ENCODE data around the gene PRADC1. TPM values are rescaled to one million over a fixed set of nuclear protein-coding genes. Genes with fewer than 3 reads are reported as not detected.

The PRADC1 gene
- total RNA-seq, 1 experiment from 2014 or later: 18.6 TPM

- in situ Hi-C loops (cut with HindIII; ENCODE audit: low pct_unique_long_range_greater_than_20kb, low sequenced_read_pairs): loop anchor here (10.0 kb wide), 1 partner anchor 58 kb away; the partner anchor contains the start of gene EGR4
- DNase-seq (ENCODE audit: low read depth, low spot score) (no peak), ATAC-seq (no peak)
- POLR2A ChIA-PET: no interaction called here
- intact Hi-C loops (cut with micrococcal nuclease; ENCODE audit: unreplicated experiment): no loop called here
- peaks cover 21% of the 10 kb centered on the region for H3K36me3 ChIP-seq (ENCODE audit: control insufficient read depth, insufficient read depth, low read length)
- TF ChIP-seq CTCF (IDR thresholded peaks at IDR 0.05) (no peak), SIN3A (IDR thresholded peaks at IDR 0.05; ENCODE audit: borderline replicate concordance, insufficient read depth, low read depth, low read length) (no peak), REST (IDR thresholded peaks at IDR 0.05; ENCODE audit: insufficient read depth in 1 of 2, low read depth in 2 of 2, low read length in 1 of 2) (no peak), TCF7L2 (IDR thresholded peaks at IDR 0.05; ENCODE audit: low read depth, low read length) (no peak), POLR2AphosphoS5 (IDR thresholded peaks at IDR 0.05; ENCODE audit: low read depth, low read length) (no peak)
- peaks cover 29% of the 10 kb centered on the region for H3K4me1 ChIP-seq (ENCODE audit: control insufficient read depth, insufficient read depth, low read length)
- CTCF ChIA-PET: no interaction called here
- BruUV-seq (replicated peaks): no TSS peak
- no peaks in the 10 kb centered on the region for H3K27me3 ChIP-seq (ENCODE audit: control insufficient read depth, insufficient read depth, low read length)
- no peak overlapping the region for H3K27ac ChIP-seq (ENCODE audit: low read length)
- H3K9me3 ChIP-seq (ENCODE audit: control insufficient read depth, insufficient read depth, low read depth, low read length): no peaks in the 10 kb centered on the region
- no peak overlapping the region for H3K4me3 ChIP-seq (ENCODE audit: low read depth in 2 of 2, low read length in 2 of 2)
These were observed 4.1 kb upstream of the PRADC1 start for GRCh38 chr2:73237168-73237567.

GRCh38 chr2:73235315-73236028, 2.4 kb upstream of the PRADC1 start:
- intact Hi-C loops (cut with micrococcal nuclease; ENCODE audit: unreplicated experiment): no loop called here
- ATAC-seq: no peak
- Histone ChIP-seq H3K27ac (ENCODE audit: low read length) (peak overlapping the region; percentile 97), H3K36me3 (ENCODE audit: control insufficient read depth, insufficient read depth, low read length) (peaks cover 19% of the 10 kb centered on the region), H3K9me3 (ENCODE audit: control insufficient read depth, insufficient read depth, low read depth, low read length) (no peaks in the 10 kb centered on the region), H3K4me3 (ENCODE audit: low read depth in 2 of 2, low read length in 2 of 2) (peak overlapping the region; percentile 72 to 88), H3K27me3 (ENCODE audit: control insufficient read depth, insufficient read depth, low read length) (no peaks in the 10 kb centered on the region), H3K4me1 (ENCODE audit: control insufficient read depth, insufficient read depth, low read length) (peaks cover 29% of the 10 kb centered on the region)
- no peak for DNase-seq (ENCODE audit: low read depth, low spot score)
- CTCF ChIA-PET: no interaction called here
- no TSS peak for BruUV-seq (replicated peaks)
- no peak for TF ChIP-seq POLR2AphosphoS5 (IDR thresholded peaks at IDR 0.05; ENCODE audit: low read depth, low read length)
- TF ChIP-seq CTCF (IDR thresholded peaks at IDR 0.05): no peak
- TF ChIP-seq TCF7L2 (IDR thresholded peaks at IDR 0.05; ENCODE audit: low read depth, low read length): no peak
- no peak for TF ChIP-seq SIN3A (IDR thresholded peaks at IDR 0.05; ENCODE audit: borderline replicate concordance, insufficient read depth, low read depth, low read length)
- TF ChIP-seq REST (IDR thresholded peaks at IDR 0.05; ENCODE audit: insufficient read depth in 1 of 2, low read depth in 2 of 2, low read length in 1 of 2): no peak
- POLR2A ChIA-PET: interaction anchor here (0.7 kb wide), 1 partner anchor 318 kb away, joined by 6 read pairs; no protein-coding TSS in a partner anchor
- in situ Hi-C loops (cut with HindIII; ENCODE audit: low pct_unique_long_range_greater_than_20kb, low sequenced_read_pairs): loop anchor here (10.0 kb wide), 1 partner anchor 59 kb away; the partner anchor contains the start of gene EGR4
